Measurements from ENCODE around the gene PLCB4.

DNA sequence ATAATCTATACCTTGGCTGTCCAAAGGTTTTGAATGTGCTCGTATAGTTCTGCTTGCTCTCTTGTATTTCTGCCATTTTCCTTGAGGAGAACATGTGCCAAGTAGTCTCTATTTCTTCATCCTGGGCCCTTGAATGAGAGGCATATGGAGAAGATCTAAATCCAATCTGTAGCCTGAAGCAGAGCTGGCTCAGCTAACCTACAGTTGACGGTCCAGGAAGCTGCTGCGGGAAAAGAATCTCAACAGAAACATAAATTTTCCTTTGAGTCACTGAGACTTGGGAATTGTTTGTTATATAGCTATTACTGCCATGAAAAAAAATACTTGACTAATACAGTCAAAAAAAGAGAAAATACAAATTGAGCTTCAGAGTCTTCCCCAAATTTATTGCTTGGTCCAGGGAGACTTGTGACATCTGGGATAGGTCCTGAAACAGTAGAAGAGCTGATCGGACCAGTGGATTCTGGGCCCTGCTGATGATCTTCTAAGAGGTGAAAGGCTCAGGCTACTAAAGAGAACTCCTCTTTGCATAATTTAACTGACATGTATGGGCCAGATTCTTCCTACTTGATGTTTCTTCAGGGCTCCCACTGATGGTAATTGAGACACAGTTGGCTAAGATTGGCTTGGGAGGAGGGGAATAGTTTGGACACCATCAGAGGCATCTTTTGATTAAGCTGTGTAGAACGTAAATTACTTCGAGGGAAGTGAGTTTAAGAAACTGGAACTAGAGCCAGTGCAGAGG, 29.9 kb upstream of the PLCB4 start:
- TF ChIP-seq ZNF658 (tag by site-specific recombination; IDR thresholded peaks at IDR 0.05) (no peak), KLF9 (tag by site-specific recombination; IDR thresholded peaks at IDR 0.05; ENCODE audit: low read depth) (no peak), ZNF585B (tag by site-specific recombination; IDR thresholded peaks at IDR 0.05) (no peak), ZNF23 (tag by site-specific recombination; IDR thresholded peaks at IDR 0.05; ENCODE audit: borderline replicate concordance) (no peak), ZBTB1 (tag by site-specific recombination; IDR thresholded peaks at IDR 0.05) (no peak), ZNF530 (tag by site-specific recombination; IDR thresholded peaks at IDR 0.05; ENCODE audit: low read depth) (no peak), KLF1 (tag by site-specific recombination; IDR thresholded peaks at IDR 0.05) (no peak), ZNF2 (tag by site-specific recombination; IDR thresholded peaks at IDR 0.05) (no peak), BCL11A (tag by site-specific recombination; IDR thresholded peaks at IDR 0.05; ENCODE audit: low read depth) (no peak)
- TF ChIP-seq, protein P1, sequence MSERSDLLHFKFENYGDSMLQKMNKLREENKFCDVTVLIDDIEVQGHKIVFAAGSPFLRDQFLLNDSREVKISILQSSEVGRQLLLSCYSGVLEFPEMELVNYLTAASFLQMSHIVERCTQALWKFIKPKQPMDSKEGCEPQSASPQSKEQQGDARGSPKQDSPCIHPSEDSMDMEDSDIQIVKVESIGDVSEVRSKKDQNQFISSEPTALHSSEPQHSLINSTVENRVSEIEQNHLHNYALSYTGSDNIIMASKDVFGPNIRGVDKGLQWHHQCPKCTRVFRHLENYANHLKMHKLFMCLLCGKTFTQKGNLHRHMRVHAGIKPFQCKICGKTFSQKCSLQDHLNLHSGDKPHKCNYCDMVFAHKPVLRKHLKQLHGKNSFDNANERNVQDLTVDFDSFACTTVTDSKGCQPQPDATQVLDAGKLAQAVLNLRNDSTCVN (tag by site-specific recombination; optimal IDR thresholded peaks at IDR 0.05): no peak
- TF ChIP-seq, protein P2, sequence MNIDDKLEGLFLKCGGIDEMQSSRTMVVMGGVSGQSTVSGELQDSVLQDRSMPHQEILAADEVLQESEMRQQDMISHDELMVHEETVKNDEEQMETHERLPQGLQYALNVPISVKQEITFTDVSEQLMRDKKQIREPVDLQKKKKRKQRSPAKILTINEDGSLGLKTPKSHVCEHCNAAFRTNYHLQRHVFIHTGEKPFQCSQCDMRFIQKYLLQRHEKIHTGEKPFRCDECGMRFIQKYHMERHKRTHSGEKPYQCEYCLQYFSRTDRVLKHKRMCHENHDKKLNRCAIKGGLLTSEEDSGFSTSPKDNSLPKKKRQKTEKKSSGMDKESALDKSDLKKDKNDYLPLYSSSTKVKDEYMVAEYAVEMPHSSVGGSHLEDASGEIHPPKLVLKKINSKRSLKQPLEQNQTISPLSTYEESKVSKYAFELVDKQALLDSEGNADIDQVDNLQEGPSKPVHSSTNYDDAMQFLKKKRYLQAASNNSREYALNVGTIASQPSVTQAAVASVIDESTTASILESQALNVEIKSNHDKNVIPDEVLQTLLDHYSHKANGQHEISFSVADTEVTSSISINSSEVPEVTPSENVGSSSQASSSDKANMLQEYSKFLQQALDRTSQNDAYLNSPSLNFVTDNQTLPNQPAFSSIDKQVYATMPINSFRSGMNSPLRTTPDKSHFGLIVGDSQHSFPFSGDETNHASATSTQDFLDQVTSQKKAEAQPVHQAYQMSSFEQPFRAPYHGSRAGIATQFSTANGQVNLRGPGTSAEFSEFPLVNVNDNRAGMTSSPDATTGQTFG (tag by site-specific recombination; IDR thresholded peaks at IDR 0.05; ENCODE audit: borderline replicate concordance): no peak
- TF ChIP-seq, protein P3, sequence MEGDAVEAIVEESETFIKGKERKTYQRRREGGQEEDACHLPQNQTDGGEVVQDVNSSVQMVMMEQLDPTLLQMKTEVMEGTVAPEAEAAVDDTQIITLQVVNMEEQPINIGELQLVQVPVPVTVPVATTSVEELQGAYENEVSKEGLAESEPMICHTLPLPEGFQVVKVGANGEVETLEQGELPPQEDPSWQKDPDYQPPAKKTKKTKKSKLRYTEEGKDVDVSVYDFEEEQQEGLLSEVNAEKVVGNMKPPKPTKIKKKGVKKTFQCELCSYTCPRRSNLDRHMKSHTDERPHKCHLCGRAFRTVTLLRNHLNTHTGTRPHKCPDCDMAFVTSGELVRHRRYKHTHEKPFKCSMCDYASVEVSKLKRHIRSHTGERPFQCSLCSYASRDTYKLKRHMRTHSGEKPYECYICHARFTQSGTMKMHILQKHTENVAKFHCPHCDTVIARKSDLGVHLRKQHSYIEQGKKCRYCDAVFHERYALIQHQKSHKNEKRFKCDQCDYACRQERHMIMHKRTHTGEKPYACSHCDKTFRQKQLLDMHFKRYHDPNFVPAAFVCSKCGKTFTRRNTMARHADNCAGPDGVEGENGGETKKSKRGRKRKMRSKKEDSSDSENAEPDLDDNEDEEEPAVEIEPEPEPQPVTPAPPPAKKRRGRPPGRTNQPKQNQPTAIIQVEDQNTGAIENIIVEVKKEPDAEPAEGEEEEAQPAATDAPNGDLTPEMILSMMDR (tag by site-specific recombination; IDR thresholded peaks at IDR 0.05): no peak
- TF ChIP-seq, protein P4, sequence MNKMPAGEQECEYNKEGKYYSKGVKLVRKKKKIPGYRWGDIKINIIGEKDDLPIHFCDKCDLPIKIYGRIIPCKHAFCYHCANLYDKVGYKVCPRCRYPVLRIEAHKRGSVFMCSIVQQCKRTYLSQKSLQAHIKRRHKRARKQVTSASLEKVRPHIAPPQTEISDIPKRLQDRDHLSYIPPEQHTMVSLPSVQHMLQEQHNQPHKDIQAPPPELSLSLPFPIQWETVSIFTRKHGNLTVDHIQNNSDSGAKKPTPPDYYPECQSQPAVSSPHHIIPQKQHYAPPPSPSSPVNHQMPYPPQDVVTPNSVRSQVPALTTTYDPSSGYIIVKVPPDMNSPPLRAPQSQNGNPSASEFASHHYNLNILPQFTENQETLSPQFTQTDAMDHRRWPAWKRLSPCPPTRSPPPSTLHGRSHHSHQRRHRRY (tag by site-specific recombination; IDR thresholded peaks at IDR 0.05): no peak
- TF ChIP-seq, protein P5, sequence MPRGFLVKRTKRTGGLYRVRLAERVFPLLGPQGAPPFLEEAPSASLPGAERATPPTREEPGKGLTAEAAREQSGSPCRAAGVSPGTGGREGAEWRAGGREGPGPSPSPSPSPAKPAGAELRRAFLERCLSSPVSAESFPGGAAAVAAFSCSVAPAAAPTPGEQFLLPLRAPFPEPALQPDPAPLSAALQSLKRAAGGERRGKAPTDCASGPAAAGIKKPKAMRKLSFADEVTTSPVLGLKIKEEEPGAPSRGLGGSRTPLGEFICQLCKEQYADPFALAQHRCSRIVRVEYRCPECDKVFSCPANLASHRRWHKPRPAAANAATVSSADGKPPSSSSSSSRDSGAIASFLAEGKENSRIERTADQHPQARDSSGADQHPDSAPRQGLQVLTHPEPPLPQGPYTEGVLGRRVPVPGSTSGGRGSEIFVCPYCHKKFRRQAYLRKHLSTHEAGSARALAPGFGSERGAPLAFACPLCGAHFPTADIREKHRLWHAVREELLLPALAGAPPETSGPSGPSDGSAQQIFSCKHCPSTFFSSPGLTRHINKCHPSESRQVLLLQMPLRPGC (tag by site-specific recombination; IDR thresholded peaks at IDR 0.05): no peak

Measured in HEK293 (cell line).